Gastrocnemius medialis (tissue), 4 donors: ENCODE data around the gene FJX1.

Experiments
- CTCF ChIP-seq, 5 experiments: fragments of 450-650 bp in 3 of 5; fragments of 200-600 bp in 2 of 5; sonication (generic) in 2 of 5; IDR thresholded peaks in 4 of 5; conservative IDR thresholded peaks in 1 of 5; 1 replicate in 4 of 5; 2 replicates in 1 of 5; pipeline ENCODE4 v1.5.1; 2016 to 2019; ENCODE audit warnings: antibody characterized with exemption in 5 of 5, mild to moderate bottlenecking in 3 of 5, moderate library complexity in 3 of 5
- POLR2A ChIP-seq, 2 donors: fragments of 450-650 bp; IDR thresholded peaks; one replicate each; pipeline ENCODE4 v1.6.1; 2017; ENCODE audit warnings: antibody characterized with exemption in 2 of 2, mild to moderate bottlenecking in 2 of 2, moderate library complexity in 2 of 2

- TF ChIP-seq CTCF (IDR thresholded peaks at IDR 0.05 in 4 of 5, conservative IDR thresholded peaks at IDR 0.05 in 1 of 5), result no peak
- TF ChIP-seq POLR2A (IDR thresholded peaks at IDR 0.05), result no peak
These were observed 46.6 kb upstream of the FJX1 start for GRCh38 chr11:35571696-35572095.
